GM19438 (cell line): Measurements from ENCODE around the gene GFOD1.
"Not testable (repeated sequence)": the region's sequence is repeated elsewhere in the genome, so short reads cannot be mapped to it uniquely, and the experiment has no call there.

ENCODE experiments used
- ATAC-seq: cut with Tn5 transposase; IDR thresholded peaks from one replicate; pipeline ENCODE4 v1.9.1; 2021; ENCODE audit warnings: low read depth; ENCODE audit not compliant: unreplicated experiment

The GFOD1 gene

DNA sequence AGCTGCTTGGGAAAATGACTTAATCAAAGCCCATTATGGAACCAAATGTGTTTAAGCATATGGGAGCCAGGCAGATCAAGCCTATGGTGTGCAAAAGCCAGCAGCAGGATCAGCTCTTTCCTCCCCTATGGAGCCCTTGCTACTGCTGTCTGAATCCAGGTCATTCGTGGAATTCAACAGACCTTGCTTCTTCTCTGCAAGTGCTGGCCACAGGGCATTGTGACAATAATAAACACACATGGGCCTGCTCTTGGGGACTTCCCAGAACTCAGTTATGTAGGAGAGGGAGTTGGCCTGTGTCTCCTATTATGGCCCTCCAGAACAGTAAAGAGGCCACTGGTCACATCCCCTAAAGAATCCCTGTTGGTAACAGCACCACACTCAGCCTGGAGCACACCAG, 18.6 kb downstream of the GFOD1 start:
- no peak for ATAC-seq

DNA sequence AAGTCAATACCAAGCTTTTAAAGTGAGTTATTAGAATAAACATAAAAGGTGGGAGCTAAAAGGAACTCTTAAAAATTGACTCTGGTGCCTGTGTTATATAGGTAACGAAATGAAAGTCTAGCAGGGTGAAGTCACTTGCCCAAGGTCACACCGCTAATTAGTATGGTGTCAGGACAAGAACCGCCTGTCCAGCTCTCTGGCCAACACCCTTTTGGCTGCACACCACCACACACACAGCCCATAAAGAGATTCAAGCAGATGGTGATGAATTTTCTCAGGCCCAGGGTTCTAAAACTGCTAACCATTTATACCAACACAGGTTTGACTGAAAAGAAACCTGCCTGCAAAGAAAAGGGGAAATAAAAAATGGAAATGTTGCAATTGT, 20.2 kb downstream of the GFOD1 start:
- no peak for ATAC-seq

DNA sequence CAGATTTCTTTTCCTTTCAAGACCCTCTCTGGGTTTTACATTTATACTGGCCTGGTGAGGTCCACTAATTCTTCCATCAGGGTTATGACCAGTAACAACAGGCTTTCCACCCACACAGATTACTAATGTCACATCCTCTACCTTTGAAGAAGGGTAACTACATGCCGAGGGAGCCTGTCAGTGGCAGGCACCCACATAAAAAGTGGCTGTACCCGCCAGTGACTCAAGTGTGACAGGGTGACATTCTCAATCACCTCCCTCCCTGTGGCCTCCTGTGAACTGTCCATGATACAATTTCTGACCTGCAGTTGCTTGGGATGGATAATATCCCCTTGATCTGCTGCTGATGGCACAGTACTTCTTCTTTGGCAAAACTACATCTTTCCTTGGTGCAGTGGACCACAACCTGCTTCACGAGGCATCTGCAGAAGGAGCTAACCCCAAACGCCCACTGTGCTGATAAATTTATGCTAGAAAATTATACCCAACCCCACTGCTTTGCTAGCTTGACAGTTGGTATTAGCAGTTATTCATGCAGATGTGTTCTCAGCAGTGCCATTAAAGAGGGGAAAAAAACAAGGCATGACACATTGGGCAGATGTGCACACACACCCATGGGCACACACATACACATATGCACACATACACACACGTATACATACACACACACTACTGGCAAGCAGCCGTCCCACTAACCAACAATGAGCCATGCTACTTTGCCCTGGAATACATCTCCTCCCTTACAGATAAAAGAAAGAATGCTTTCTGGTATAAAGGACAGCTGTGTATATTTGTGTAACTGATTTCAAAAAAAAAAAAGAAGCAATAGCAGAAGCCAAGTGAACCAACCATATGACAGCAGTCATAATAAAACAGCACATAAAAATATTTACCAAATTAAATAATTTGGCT, 20.8 kb downstream of the GFOD1 start:
- no peak for ATAC-seq

DNA sequence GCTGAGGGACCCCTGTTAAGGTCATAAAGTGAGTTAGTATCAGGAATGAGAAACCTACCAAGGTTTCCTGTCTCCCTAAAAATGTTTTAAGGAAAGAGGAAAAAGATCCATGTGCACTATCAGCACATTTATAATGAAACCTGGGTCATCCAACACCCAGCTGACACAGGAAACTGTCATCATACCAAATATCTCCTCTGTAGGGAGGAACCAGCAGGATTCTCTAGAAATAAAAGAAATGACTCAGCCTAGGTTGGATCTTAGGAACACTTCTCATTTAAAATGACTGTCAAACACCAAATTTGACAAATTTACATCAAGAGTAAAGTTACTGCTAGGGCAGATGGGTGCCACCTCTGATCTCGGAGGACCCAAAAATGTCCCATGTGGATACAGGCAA, 21.7 kb downstream of the GFOD1 start:
- no peak for ATAC-seq

DNA sequence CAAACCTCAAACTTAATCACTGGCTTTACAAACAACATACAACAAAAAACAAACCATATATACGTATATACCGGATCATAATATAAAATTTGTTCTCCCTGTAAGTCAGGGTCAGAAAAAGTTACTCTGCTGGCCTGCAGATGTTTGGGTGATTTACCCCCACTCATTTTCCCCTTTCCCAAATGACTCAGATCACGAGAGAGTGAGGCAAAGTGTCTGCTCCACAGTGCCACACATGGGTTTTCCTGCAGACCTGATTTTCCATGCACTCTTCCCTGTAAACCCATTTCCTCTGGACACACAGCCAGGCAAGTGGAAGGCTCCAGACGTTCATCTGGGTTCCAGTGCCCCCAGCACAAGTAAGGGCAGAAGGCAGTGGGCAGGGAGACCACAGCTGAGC, 23.5 kb downstream of the GFOD1 start:
- ATAC-seq, result no peak

DNA sequence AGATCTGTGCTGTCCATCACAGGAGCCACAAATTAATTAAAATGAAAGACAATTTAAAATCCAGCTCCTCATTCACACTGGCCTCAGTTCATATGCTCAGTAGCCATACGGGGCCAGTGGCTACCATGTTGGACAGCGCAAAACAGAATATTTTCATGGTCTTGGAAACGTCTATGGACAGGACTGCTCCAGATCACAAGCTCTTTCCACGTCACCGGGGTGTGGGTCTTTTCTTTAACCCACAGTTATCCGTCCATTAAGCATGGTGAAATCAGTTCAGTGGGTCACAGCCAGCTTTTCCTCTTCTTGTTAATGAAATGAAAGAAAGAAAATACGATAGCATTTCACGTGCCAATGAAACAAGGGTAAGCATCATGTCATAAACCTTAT, 24.1 kb downstream of the GFOD1 start:
- no peak for ATAC-seq

DNA sequence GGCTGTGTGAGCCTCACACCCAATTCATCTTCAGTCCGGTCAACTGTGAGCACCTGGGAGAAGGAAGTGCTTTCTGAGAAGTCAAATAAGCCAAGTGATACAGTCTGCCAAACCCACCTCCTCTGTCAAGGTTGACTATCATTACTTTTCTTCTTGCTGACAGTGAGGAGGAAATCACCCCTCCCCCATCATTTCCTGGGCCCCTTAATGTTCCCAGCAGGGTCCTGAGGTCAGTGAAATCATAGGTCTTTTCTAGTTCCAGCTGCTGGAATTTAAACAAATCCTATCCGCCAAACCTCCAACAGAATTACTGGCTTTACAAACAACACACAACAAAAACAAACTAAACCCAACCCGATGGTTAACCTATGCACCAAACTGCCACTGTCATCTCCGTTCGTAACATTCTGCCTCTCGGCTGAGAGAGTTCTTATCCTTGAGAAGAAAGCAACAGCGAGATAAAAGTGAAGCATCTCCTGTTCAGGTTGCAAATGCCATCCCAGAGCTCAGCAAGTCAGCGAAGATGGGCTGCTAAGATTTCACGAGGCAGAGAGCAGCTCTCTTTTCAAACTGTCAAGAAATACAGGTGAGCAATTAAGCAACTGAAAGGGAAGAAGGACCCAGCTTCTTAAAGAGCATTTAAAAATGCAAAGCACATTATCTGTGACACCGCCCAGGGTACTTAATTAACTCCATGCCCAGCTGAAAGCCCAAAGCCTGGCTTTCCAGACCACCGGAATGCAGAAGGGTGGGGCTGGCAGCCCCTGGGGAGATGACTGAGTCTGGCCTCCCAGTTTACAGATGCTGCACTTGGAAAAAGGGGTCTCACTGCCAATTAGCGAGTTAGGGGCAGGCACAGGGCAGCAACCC, 24.7 kb downstream of the GFOD1 start:
- ATAC-seq, result no peak

DNA sequence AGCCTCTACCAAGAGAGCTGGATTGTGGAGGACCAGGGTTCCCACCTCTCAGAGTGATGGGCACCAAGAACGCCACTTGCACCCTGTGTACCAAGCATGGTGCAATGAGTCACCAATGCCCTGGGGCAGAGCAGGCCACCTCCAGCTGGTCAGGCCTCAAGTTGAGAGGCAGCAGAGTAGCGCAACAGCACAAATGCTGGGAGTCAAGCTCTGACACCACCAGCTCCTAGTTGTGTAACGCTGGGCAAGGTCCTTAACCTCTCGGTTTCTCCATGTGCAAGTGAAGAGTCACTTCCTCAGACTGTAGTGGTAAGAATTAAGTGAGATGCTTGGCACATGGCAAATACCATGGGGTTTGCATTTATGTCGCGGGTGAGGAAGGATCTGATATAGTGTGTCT, 25.6 kb downstream of the GFOD1 start:
- no peak for ATAC-seq

DNA sequence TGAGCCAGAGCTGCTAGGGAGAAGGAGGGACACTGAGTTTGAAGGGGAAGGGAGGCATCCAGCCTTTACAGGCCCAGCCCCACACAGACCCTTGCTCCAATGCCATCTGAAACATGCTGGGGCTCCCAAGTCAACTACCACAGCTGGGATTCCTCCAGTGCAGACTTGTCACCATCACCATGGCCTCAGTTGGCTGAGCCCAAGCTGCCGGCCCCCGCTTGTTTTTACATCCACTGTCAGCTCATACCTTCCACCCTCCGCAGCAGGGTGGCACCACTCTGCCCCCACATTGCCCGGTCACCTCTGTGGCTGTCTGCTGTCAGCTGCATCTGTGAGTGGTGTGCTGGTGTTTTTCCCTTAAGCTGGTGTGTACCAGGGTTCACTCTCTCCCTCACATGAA, 26.1 kb downstream of the GFOD1 start:
- ATAC-seq, result no peak

DNA sequence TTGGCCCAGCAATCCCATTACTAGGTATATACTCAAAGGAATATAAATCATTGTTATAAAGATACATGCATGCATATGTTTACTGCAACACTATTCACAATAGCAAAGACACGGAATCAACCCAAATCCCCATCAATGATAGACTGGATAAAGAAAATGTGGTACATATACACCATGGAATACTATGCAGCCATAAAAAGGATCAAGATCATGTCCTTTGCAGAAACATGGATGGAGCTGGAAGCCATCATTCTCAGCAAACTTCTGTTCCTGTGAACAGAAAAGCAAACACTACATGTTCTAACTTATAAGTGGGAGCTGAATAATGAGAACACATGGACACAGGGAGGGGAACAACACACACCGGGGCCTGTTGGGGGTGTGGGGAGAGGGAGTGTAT, 27.1 kb downstream of the GFOD1 start:
- not testable (repeated sequence) for ATAC-seq

DNA sequence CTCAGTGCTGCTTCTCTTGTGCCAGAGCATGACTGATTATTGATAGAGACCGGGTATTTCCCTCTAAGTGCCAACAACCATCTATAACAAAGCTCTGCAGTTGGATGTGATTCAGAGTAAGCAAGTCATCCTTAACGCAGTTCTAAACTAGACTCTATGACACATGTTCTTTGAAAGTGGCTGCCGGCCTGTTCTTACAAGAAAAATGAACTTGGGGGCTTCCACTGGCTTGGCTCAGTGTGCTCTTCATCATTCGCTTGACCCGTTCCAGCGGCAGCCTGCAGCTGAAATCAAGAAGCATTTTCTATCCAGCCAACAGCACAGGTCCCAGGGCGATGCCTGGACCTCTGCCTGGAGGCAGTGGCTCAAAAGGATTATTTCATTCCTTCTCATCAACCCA, 29.8 kb downstream of the GFOD1 start:
- no peak for ATAC-seq

DNA sequence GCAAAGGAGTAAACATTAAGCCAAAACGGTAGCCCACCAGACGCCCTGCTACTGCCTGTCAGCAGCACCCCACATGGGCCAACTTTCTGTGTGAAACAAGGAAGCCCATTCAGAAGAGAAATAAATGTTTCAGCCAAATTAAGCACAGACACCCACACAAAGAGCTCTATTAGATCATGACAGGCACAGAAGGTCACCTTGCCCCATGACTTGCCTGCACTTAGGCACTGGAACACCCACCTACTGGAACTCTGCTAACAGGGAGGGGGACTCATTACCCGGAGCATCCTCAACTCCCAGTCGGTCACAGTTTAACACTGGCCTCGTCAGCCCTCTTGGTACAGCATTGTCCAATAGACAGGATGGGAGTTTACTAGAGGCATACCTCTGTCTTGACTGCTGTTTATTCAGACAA, 31.8 kb downstream of the GFOD1 start:
- ATAC-seq, result no peak

DNA sequence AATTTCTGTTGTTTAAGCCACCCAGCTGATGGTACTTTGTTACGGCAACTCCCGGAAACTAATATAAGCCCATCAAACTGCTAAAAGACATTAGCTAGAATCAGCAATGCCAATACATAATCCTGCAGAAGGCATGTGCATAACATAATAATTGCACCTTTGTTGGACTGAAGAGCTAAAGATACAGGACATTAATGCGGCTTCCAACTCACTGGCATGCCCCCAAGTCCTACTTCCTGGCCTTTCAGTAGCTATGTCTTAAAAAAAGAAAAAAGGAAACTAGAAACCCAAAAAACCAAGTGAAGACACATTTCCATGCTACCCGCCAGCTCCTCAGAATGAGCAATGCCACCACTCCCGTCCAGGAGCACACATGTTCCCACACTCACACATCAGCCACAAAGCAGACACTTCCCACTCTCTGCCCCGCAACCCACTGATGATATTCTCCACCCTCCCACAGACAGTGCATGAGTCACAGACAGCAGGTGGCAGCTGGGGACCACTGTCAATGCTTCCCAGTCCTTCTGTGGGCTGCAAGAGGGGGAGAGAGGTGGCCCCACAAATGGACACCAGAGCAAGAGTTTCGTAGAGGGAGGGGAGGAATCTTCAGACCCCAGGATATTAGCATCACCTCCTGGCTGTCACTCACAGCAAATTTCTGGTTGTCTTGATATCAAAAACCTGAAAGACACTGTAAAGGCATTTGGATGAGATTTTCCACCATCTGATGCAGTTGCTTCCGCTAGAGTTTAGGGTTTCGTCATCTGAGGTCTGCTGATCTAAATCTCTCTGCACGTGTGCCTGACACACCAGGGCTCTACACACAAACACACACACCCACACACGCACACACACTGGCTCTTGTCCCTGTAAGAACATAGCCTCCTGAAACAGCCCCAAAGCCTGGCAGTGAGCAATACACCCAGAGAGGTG, 32.8 kb downstream of the GFOD1 start:
- peak; percentile 50 for ATAC-seq

DNA sequence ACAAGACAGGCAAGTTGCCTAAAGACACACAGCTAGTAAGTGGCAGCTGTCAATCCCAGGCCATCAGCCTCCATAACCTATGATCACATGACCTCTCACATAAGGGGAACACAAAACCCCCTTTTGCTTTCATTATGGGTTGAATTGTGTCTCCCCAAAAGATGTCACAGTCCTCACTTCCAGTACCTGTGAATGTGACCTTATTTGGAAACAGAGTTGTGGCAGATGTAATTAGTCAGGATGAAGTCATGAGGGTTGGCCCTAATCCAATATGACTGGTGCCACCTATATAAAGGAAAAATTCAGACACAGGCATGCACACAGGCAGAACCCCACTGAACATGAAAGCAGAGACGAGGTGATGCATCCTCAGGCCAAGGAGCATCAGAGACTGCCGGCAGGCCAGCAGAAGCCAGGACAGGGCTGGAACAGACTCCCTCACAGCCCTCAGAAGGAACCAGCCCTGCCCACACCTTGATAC, 33.6 kb downstream of the GFOD1 start:
- no peak for ATAC-seq

DNA sequence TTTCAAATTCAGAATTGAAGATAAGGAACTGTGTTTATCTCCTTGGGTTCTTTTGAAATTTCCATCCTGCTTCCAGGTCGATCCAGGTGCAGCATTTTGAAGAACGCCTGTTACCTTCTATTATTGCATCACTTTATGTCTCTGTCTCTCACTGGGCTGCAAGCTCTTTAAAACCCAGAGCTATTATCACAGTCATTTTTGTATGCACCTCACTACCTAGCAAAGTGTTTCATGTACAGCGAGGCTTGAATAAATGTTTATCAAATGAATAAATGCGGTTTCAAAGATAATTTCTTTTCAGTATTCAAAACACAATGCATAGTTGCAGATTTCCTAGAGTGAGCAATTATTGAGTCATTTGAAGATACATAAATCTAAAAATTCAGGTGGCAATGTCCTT, 34.2 kb downstream of the GFOD1 start:
- ATAC-seq, result no peak

DNA sequence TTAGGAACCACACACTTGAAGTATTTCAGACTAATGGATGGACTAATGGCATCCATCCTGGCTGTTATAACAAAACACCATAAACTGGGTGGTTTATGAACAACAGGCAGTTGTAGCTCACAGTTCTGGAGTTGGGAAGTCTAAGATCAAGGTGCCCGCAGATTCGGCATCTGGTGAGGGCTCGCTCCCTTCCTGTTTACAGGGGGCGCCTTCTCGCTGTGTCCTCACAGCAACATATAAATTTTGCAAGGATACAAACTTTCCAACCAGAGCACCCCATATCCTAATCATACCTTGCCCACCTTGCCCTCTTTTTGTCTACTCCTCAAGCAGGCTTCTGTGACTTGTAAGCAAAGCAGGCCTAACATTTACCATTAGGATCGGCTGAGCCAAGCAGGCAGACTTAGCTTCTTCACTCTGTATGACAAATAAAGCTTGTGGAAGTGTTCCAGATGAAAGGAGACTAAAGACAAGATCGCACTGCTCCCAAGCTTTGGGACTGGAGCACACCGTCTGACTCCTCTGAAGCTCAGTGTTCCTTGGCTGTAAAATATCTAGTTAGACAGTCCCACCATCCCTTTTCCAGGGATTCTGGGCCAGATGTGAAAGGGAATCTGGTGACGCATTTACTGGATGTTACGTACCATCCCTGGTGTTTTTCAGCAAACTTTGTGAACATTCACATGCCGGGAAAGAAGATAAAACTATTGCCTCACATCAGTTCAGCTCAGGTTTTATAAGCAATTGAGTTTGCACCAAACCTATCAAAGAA, 34.9 kb downstream of the GFOD1 start:
- ATAC-seq, result no peak

DNA sequence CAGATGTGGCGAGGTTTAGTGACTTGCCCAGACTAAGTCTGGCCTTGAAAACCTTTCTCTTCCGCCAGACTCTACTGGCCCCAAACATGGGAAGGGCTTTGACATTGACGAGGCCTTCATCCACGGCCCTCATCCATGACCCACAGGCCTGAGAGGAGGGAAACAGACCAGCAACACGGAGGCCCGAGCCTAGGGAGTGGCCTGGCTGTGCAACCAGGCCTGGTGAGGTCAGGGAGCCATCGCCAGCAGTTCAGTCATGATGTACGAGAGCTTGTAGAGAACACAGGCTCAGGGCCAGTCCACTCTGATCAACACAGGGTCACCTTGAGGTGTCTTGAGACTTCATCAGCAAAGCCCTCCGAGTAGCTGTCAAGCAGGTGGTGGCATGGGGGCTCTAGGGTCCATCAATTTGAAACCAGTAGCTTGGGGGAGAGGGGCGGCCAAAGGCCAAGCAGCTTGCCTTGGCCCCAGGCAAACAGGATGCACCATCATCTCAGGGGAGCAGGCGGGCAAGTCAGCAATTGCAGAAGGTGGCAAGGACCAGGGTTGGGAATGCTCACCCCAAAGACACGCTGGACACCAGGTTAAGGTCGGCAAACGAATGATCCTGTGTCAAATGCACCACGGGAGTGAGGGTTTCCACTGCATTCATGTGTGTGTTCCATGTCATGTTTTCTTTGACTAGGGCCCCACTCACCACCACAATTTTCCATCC, 36.1 kb downstream of the GFOD1 start:
- no peak for ATAC-seq

DNA sequence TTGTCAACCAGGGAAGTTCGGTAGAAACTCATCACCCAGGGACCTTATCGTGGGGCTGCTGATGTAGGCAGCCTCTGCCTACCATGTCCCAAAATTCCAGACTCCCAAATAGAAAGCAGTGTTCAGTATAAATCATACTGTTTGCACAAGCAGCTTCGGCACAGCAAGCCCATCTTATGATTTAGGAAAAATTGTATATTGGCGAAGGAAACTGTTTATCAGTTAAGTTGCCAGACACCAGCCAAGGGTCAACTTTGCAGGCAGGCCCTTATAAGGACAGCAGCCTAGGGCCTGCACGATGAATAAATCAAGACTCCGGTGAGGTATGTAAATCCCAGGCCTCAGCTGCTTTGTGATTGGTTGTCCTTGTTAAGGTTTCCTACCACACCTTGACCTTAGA, 36.8 kb downstream of the GFOD1 start:
- no peak for ATAC-seq
